ENCODE measurements around the gene HAUS3. TPM values are rescaled to one million over a fixed set of nuclear protein-coding genes. Genes with fewer than 3 reads are reported as not detected.
A peak's percentile ranks its signal among the peaks of the same experiment; 100 is the strongest.
"Not testable (repeated sequence)": the region's sequence is repeated elsewhere in the genome, so short reads cannot be mapped to it uniquely, and the experiment has no call there.

HAUS3 gene
- total and polyA plus RNA-seq, 5 experiments from 2014 or later, result 16.3 to 30.1 (median 22.2) TPM

DNA sequence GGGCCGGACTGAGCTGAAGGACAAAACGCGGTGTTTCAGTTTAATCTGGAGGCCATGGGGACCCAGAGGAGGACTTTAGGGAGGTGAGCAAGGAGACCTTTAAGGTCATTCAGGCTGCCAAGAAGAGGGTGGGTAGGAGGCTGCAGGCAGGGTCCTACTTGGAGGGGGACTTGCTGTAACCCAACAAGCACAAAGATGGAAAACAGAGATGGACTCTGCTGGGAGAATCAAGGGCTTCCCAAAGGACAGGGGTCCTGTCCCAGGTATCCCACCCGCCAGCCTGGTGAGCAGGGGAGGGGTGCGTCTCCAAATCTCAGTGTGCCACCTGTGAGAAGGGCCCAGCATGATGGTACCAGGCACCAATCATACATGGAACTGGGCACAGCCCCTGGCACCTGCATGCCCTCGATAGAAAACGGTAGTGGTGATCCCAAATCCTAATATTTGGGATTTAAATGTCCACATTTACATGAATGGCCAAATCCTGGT, 3.9 kb upstream of the HAUS3 start:
- POLR2A ChIA-PET, result no interaction called here
- no peaks in the 10 kb centered on the region for H3K9me3 Mint-ChIP-seq
- peaks cover 16 to 35% (median 28%) of the 10 kb centered on the region in 4 donors for H3K4me1 Mint-ChIP-seq
- no peak for ATAC-seq
- H3K4me3 Mint-ChIP-seq, result no peak overlapping the region
- no peak for DNase-seq
- no peaks in the 10 kb centered on the region for H3K27me3 Mint-ChIP-seq
- peak overlapping the region in 5 of 10 donors; percentile 50 to 78 (median 74) for H3K27ac Mint-ChIP-seq
- H3K36me3 Mint-ChIP-seq, result peaks cover 0 to 6% (median 0%) of the 10 kb centered on the region in 3 donors

DNA sequence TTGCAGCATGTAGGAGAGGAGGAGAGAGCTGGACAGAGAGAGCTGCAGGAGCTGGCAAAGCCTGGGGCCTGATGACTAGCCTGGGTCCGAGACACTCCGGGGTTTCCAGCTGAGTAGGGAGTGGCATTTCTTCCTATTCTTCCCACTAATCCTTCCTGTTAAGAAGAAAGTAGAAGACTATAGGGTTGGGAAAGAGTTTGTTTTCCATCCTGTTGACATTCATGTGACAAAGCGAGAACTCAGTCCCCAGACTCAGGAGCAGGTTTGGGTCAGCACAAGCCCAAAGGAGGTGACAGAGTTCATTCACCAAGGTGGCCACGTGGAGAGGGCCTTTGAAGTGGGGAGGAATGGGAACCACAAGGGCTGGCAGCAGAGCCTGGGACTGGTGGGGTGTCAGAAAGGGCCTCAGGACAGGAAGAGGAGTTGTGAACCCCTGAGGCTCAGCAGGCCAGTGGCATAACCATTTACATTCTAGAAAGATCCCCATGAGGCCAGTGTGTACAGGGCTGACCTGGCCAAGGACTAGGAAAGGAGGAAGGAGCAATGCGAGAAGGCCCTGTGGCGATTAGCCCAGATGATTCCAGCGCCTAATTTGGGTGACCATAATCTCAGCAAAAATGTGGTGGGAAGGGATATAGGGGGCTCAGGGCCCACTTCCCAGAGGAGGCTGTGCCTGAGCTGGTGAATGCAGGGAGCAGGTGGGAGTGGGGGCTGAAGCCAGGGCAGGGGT, 3.3 kb upstream of the HAUS3 start:
- POLR2A ChIA-PET, result interaction anchor here (1.7 kb wide), 1 partner anchor 224 kb away, joined by 3 read pairs; the partner anchor contains the start of gene RNF4
- Mint-ChIP-seq H3K27me3 (no peaks in the 10 kb centered on the region), H3K9me3 (no peaks in the 10 kb centered on the region), H3K4me1 (peaks cover 22 to 41% (median 34%) of the 10 kb centered on the region in 4 donors), H3K4me3 (no peak overlapping the region), H3K36me3 (peaks cover 0 to 11% (median 0%) of the 10 kb centered on the region in 3 donors), H3K27ac (peak overlapping the region in 8 of 10 donors; percentile 44 to 93 (median 63))
- no peak for ATAC-seq
- DNase-seq, result no peak

- Mint-ChIP-seq H3K27me3 (no peaks in the 10 kb centered on the region), H3K9me3 (no peaks in the 10 kb centered on the region), H3K27ac (peak overlapping the region; percentile 44 to 94 (median 83)), H3K4me1 (peaks cover 28 to 53% (median 46%) of the 10 kb centered on the region in 4 donors), H3K36me3 (peaks cover 0 to 18% (median 2%) of the 10 kb centered on the region in 3 donors), H3K4me3 (peak overlapping the region in 4 of 10 donors; percentile 5 to 51 (median 20))
- POLR2A ChIA-PET, result interaction anchor here (1.7 kb wide), 1 partner anchor 225 kb away, joined by 3 read pairs; the partner anchor contains the start of gene RNF4
- ATAC-seq (no peak), DNase-seq (no peak)
Measured at GRCh38 chr4:2243681-2244380, 1.9 kb upstream of the HAUS3 start.

- no peaks in the 10 kb centered on the region for H3K9me3 Mint-ChIP-seq
- peak overlapping the region; percentile 85 to 96 (median 90) for H3K4me3 Mint-ChIP-seq
- H3K27me3 Mint-ChIP-seq, result no peaks in the 10 kb centered on the region
- DNase-seq (peak in 3 of 10 donors; percentile 39 to 51 (median 45)), ATAC-seq (peak in 1 of 2 donors; percentile 11)
- H3K36me3 Mint-ChIP-seq, result peaks cover 0 to 39% (median 2%) of the 10 kb centered on the region in 3 donors
- peaks cover 36 to 74% (median 67%) of the 10 kb centered on the region in 4 donors for H3K4me1 Mint-ChIP-seq
- peak overlapping the region; percentile 83 to 97 (median 94) for H3K27ac Mint-ChIP-seq
- POLR2A ChIA-PET, result interaction anchor here (0.7 to 3.3 kb wide), 10 partner anchors 21 to 463 kb away, joined by 3 to 31 read pairs (median 6); partner anchors contain the start of genes CFAP99, MXD4, NELFA and RNF4
Measured at GRCh38 chr4:2241003-2241402, 918 bp downstream of the HAUS3 start.

GRCh38 chr4:2236944-2237666, 4.8 kb downstream of the HAUS3 start:
- Mint-ChIP-seq H3K27me3 (no peaks in the 10 kb centered on the region), H3K4me1 (peaks cover 23 to 74% (median 63%) of the 10 kb centered on the region in 4 donors), H3K9me3 (no peaks in the 10 kb centered on the region), H3K36me3 (peaks cover 0 to 77% (median 8%) of the 10 kb centered on the region in 3 donors), H3K4me3 (peak overlapping the region in 9 of 10 donors; percentile 11 to 78 (median 53)), H3K27ac (peak overlapping the region in 6 of 10 donors; percentile 22 to 79 (median 42))
- POLR2A ChIA-PET, result interaction anchor here (1.5 kb wide), 1 partner anchor 25 kb away, joined by 4 read pairs; the partner anchor contains the start of gene MXD4
- DNase-seq (no peak), ATAC-seq (no peak)

GRCh38 chr4:2231082-2231481, 10.8 kb downstream of the HAUS3 start:
- peaks cover 2 to 28% (median 22%) of the 10 kb centered on the region in 4 donors for H3K4me1 Mint-ChIP-seq
- POLR2A ChIA-PET, result no interaction called here
- H3K27ac Mint-ChIP-seq, result peak overlapping the region in 1 of 10 donors; percentile 39
- DNase-seq, result no peak
- no peak overlapping the region for H3K4me3 Mint-ChIP-seq
- H3K9me3 Mint-ChIP-seq, result no peaks in the 10 kb centered on the region
- no peak for ATAC-seq
- H3K36me3 Mint-ChIP-seq, result peaks cover 0 to 71% (median 5%) of the 10 kb centered on the region in 3 donors
- H3K27me3 Mint-ChIP-seq, result no peaks in the 10 kb centered on the region

DNA sequence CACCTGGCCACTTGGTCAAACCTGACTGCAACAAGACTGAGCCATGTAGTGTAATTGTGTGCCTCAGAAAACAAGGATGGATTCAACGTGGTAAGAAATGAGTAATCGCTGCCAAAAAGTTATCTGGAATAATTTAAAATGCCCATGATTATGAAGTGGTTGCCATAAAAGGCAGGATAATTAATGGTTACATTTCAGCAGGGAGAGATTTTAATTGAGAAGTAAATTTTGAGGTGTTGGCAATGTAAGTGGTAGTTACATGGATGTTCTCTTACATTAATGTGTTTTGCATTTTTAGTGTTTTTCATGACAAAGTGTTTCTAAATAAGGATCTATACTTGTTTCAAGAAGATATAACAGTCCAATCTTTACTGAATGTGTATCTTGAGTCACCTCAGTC, 15.7 kb downstream of the HAUS3 start:
- ATAC-seq (no peak), DNase-seq (no peak)
- POLR2A ChIA-PET, result no interaction called here
- Mint-ChIP-seq H3K36me3 (peaks cover 0 to 42% (median 0%) of the 10 kb centered on the region in 3 donors), H3K27ac (peak overlapping the region in 3 of 10 donors; percentile 31 to 51 (median 49)), H3K27me3 (no peaks in the 10 kb centered on the region), H3K4me3 (no peak overlapping the region), H3K4me1 (peaks cover 0 to 4% (median 1%) of the 10 kb centered on the region in 4 donors), H3K9me3 (no peaks in the 10 kb centered on the region)

- DNase-seq (no peak), ATAC-seq (no peak)
- peak overlapping the region in 1 of 10 donors; percentile 14 for H3K27ac Mint-ChIP-seq
- POLR2A ChIA-PET, result no interaction called here
- H3K9me3 Mint-ChIP-seq, result no peaks in the 10 kb centered on the region
- H3K4me3 Mint-ChIP-seq, result no peak overlapping the region
- H3K4me1 Mint-ChIP-seq, result peaks cover 5 to 8% (median 7%) of the 10 kb centered on the region in 4 donors
- peaks cover 0 to 22% (median 0%) of the 10 kb centered on the region in 3 donors for H3K36me3 Mint-ChIP-seq
- no peaks in the 10 kb centered on the region for H3K27me3 Mint-ChIP-seq
Measured at GRCh38 chr4:2222838-2223237, 19.1 kb downstream of the HAUS3 start.

- H3K27ac Mint-ChIP-seq, result peak overlapping the region in 1 of 10 donors; percentile 33
- H3K4me3 Mint-ChIP-seq, H3K4me1 Mint-ChIP-seq, ATAC-seq, DNase-seq, H3K27me3 Mint-ChIP-seq, H3K9me3 Mint-ChIP-seq: not testable (repeated sequence)
- POLR2A ChIA-PET, result interaction anchor here (0.6 to 1.7 kb wide), 3 partner anchors 133 to 1526 kb away, joined by 3 to 4 read pairs (median 3); no protein-coding TSS in a partner anchor
- peaks cover 0 to 15% (median 0%) of the 10 kb centered on the region in 3 donors for H3K36me3 Mint-ChIP-seq
Measured at GRCh38 chr4:2221378-2221777, 20.5 kb downstream of the HAUS3 start.

GRCh38 chr4:2220016-2220630, 21.8 kb downstream of the HAUS3 start:
- H3K4me3 Mint-ChIP-seq, result no peak overlapping the region
- H3K4me1 Mint-ChIP-seq, result peaks cover 5 to 8% (median 6%) of the 10 kb centered on the region in 4 donors
- peak; percentile 96 to 98 for ATAC-seq
- peak overlapping the region in 2 of 10 donors; percentile 42 to 72 for H3K27ac Mint-ChIP-seq
- no peaks in the 10 kb centered on the region for H3K9me3 Mint-ChIP-seq
- H3K36me3 Mint-ChIP-seq, result peaks cover 0 to 6% (median 0%) of the 10 kb centered on the region in 3 donors
- POLR2A ChIA-PET, result interaction anchor here (0.6 to 1.7 kb wide), 7 partner anchors 43 to 249 kb away, joined by 3 to 5 read pairs (median 3); partner anchors contain the start of genes CFAP99 and RNF4
- peaks cover 0 to 1% (median 0%) of the 10 kb centered on the region in 5 donors for H3K27me3 Mint-ChIP-seq
- DNase-seq, result peak; percentile 66 to 88 (median 78)

DNA sequence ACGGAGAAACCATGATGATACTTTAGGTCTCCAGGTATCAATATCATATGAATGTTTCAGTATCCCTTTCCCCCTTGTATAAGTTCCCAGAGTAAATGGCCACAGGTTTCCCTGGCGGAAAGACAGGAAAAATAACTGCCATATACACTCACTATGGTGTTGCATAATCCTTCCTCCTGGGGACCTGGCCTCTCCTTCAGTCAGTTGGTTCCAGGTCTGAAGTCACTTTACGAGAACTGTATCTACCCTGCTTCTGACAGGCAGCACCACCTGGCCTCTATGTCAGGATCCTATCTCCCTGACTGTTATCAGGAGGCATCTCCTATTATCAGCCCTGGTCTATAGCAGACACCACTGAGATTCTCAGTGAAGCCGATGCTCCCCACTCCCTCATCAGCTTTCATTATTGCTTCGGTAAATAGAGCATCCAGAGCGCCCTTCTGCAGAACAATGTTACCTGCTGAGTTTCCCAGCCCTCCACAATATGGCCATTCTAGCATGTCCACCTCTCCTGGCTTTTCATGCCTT, 22.6 kb downstream of the HAUS3 start:
- no peak overlapping the region for H3K4me3 Mint-ChIP-seq
- ATAC-seq (no peak), DNase-seq (no peak)
- H3K27ac Mint-ChIP-seq, result peak overlapping the region in 2 of 10 donors; percentile 5 to 7
- H3K4me1 Mint-ChIP-seq, result peaks cover 5 to 8% (median 6%) of the 10 kb centered on the region in 4 donors
- H3K9me3 Mint-ChIP-seq, result no peaks in the 10 kb centered on the region
- H3K36me3 Mint-ChIP-seq, result peaks cover 0 to 6% (median 0%) of the 10 kb centered on the region in 3 donors
- H3K27me3 Mint-ChIP-seq, result peaks cover 0 to 1% (median 0%) of the 10 kb centered on the region in 5 donors
- POLR2A ChIA-PET, result interaction anchor here (0.6 to 1.4 kb wide), 5 partner anchors 19 to 250 kb away, joined by 3 to 5 read pairs (median 3); partner anchors contain the start of gene RNF4
